Retinal pigment epithelial cell (primary cell): ENCODE results near the gene MLST8.
A peak's percentile ranks its signal among the peaks of the same experiment; 100 is the strongest.

ENCODE experiments used
- DNase-seq: peaks from one replicate; pipeline ENCODE4 v3.0.0-alpha.2; 2010; ENCODE audit warnings: low read depth
- H3K4me3 ChIP-seq: 2 replicates; pipeline ENCODE4 v1.5.1; 2011; ENCODE audit warnings: mild to moderate bottlenecking, low read length, control low read depth, moderate library complexity
- TF ChIP-seq, protein P1 (sequence below): conservative IDR thresholded peaks from 2 replicates; pipeline ENCODE4 v1.5.1; 2011; ENCODE audit warnings: low read depth, low read length, control low read depth, inconsistent platforms

The MLST8 gene

DNA sequence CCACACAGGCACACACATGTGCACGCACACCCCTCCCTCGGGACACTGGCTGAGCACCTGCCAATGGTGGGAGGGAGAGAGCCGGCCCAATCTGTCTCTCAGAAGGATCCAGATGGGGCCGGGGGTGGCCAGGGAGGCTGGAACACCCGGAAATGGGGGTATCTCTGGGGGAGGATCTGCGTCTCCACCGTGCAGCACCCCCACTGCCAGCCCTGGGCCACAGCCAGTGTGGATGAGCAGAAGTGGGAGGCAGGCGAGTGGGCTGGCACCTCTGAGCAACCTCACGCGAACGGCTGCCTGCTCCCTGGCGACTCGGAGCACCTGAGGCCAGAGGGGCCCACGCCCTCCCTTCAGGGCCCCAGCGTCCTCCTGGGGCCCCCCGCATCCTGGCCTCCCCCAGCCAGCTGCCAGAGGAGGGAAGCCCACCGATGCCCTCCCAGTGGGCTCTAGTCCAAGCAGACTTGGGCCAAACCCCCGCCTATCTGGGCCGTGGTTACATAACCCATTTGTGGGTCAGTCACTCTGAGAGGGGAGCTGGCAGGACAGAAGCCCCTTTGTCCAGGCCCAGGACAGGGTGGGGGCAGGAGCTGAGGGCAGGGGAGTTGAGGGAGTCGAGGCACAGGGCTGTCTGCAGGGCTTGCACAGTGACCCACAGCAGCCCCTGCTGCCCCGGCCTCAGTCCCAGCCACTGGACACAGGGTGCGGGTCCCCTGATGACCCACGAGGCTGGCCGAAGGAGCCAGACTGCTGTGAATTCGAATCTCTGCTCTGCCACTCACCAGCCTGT is 14.4 kb upstream of the MLST8 start:
- TF ChIP-seq, protein P1, sequence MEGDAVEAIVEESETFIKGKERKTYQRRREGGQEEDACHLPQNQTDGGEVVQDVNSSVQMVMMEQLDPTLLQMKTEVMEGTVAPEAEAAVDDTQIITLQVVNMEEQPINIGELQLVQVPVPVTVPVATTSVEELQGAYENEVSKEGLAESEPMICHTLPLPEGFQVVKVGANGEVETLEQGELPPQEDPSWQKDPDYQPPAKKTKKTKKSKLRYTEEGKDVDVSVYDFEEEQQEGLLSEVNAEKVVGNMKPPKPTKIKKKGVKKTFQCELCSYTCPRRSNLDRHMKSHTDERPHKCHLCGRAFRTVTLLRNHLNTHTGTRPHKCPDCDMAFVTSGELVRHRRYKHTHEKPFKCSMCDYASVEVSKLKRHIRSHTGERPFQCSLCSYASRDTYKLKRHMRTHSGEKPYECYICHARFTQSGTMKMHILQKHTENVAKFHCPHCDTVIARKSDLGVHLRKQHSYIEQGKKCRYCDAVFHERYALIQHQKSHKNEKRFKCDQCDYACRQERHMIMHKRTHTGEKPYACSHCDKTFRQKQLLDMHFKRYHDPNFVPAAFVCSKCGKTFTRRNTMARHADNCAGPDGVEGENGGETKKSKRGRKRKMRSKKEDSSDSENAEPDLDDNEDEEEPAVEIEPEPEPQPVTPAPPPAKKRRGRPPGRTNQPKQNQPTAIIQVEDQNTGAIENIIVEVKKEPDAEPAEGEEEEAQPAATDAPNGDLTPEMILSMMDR, result no peak
- DNase-seq, result no peak
- no peak overlapping the region for H3K4me3 ChIP-seq

DNA sequence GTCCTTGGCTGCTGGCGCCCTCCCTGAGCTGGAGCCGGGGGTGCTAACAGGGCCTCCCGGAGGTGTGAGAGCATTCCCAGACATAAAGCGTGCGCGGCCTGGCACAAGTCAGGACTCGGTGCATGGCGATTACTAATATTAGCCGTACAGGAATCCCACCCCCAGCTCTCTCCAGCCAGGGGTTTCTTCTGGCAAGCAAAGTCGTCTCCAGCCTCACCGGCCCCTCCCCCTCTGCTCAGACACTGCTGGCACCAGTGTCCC is 13.9 kb upstream of the MLST8 start:
- no peak for DNase-seq
- TF ChIP-seq, protein P1, result no peak
- H3K4me3 ChIP-seq, result no peak overlapping the region

- TF ChIP-seq, protein P1, result no peak
- no peak overlapping the region for H3K4me3 ChIP-seq
- DNase-seq, result peak; percentile 28
These were observed 11.0 kb upstream of the MLST8 start for GRCh38 chr16:2194166-2194834.

GRCh38 chr16:2194852-2195321 is 10.4 kb upstream of the MLST8 start:
- DNase-seq, result no peak
- TF ChIP-seq, protein P1, result peak; percentile 63
- no peak overlapping the region for H3K4me3 ChIP-seq

DNA sequence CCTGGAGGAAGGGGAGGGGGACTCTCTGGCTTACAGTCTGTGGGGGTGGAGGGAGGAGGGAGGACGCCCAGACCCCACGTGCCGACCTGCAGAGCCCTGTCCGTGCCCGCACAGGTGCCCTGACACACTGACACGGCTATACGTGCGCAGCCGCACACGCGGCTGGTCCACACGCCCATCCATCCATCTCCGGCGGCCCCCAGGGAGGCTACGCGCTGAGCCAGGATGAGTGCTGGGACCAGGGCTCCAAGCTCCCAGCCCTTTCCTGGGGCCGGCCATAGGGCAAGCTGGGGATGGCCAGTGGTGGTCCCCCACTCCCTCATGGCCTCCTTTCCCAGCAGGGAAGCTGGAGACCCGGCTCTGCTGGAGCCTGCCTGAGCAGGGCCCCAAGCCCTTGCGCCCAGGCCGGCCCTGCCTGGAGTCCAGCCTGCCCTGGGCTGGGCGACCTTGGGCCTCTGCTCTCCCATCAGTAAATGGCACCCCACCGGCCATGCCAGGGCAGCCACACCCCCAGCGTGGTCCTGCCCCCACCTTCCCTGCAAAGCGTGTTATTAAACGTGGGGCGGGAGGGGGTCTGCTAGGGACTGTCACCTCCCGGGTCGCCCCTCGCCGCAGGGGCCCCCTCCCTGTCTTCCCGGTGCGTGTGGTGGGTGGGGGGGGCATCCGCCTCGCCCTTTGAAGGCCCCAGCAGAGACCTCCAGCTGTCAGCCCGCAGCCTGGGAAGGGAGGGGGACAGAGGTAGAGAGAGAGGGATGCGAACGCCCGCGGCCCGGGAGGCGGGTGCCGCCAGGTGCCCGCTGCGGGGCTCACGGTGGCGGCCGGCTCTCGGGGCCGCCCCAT is 9.7 kb upstream of the MLST8 start:
- H3K4me3 ChIP-seq, result peak overlapping the region; percentile 22
- DNase-seq, result no peak
- TF ChIP-seq, protein P1, result no peak

DNA sequence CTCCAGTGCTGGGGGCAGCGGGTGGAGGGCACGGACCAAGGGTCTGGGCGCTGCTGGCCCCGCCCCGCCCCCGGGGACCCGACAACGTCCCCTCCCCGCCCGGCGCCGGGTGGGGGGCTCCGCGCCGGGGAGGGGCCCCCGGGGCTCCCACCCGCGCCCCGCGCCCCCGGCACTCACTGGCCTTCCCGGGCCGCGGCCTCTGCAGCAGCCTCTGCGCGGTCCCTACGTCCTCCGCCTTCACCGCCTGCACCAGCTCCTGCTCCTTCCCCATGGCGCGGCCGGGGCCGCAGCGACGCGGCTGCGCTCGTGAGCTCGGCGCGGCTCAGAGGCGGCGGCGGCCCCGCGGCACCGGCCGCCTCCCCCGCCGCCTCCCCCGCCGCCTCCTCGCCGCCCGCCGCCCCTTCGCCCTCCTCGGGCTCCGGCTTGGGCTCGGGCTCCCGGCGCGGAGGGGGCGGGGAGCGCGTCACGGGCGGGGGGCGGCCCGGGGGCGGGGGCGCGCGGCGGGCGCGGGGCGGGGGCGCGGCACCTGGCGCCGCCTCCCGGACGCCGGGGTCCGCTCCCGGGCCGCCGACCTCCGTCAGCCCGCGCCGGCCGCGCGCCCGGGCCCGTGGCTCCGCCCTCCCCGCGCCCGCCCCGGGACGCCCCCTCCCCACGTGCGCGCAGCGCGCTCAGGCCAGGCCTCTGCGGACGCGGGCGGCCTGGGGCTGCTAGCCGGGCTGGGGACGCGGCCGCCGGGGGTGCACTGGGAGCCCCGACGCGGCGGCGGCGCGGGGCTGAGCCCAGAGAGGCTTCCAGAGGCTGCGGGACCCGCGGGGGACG is 8.9 kb upstream of the MLST8 start, which contains the start of gene CASKIN1:
TSS of gene CASKIN1 (minus strand) at position 444 of the 819 bp plus-strand sequence. CDS start at position 271, 173 bp downstream.
- no peak for DNase-seq
- TF ChIP-seq, protein P1, result no peak
- H3K4me3 ChIP-seq, result peak within 1 kb of the TSS; percentile 22
